ENCODE data around the gene PRKRA. TPM values are rescaled to one million over a fixed set of nuclear protein-coding genes. Genes with fewer than 3 reads are reported as not detected.

PRKRA gene
- total and polyA plus RNA-seq, 9 of the 15 experiments (the other 6 are each of a cell fraction or from before 2014, with no cell fraction given): 14.1 to 78.1 (median 52.3) TPM

GRCh38 chr2:178428396-178428806, 22.6 kb downstream of the PRKRA start (continued):
- TF ChIP-seq, protein P1, sequence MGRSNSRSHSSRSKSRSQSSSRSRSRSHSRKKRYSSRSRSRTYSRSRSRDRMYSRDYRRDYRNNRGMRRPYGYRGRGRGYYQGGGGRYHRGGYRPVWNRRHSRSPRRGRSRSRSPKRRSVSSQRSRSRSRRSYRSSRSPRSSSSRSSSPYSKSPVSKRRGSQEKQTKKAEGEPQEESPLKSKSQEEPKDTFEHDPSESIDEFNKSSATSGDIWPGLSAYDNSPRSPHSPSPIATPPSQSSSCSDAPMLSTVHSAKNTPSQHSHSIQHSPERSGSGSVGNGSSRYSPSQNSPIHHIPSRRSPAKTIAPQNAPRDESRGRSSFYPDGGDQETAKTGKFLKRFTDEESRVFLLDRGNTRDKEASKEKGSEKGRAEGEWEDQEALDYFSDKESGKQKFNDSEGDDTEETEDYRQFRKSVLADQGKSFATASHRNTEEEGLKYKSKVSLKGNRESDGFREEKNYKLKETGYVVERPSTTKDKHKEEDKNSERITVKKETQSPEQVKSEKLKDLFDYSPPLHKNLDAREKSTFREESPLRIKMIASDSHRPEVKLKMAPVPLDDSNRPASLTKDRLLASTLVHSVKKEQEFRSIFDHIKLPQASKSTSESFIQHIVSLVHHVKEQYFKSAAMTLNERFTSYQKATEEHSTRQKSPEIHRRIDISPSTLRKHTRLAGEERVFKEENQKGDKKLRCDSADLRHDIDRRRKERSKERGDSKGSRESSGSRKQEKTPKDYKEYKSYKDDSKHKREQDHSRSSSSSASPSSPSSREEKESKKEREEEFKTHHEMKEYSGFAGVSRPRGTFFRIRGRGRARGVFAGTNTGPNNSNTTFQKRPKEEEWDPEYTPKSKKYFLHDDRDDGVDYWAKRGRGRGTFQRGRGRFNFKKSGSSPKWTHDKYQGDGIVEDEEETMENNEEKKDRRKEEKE (IDR thresholded peaks at IDR 0.05; ENCODE audit: borderline replicate concordance in 1 of 2, control insufficient read depth in 1 of 2, low read depth in 2 of 2, low read length in 1 of 2): no peak
- TF ChIP-seq BDP1 (IDR thresholded peaks at IDR 0.05; ENCODE audit: insufficient read depth, insufficient read length) (no peak), ZNF77 (CRISPR knock-in tag; IDR thresholded peaks at IDR 0.05) (no peak), ZNF165 (CRISPR knock-in tag; IDR thresholded peaks at IDR 0.05; ENCODE audit: borderline replicate concordance) (no peak), KLF10 (CRISPR knock-in tag; IDR thresholded peaks at IDR 0.05) (no peak), POLR2AphosphoS5 (IDR thresholded peaks at IDR 0.05; ENCODE audit: control insufficient read depth, insufficient read depth, low read depth, low read length) (no peak), ZNF561 (CRISPR knock-in tag; conservative IDR thresholded peaks at IDR 0.05) (no peak), ZNF143 (CRISPR knock-in tag; IDR thresholded peaks at IDR 0.05) (no peak), HIVEP1 (CRISPR knock-in tag; IDR thresholded peaks at IDR 0.05) (no peak), NR3C1 (CRISPR knock-in tag; IDR thresholded peaks at IDR 0.05) (no peak), C11orf30 (IDR thresholded peaks at IDR 0.05; ENCODE audit: low read depth) (peak; percentile 83), FOSL1 (tag; conservative IDR thresholded peaks at IDR 0.05) (peak; percentile 62), RBM14 (IDR thresholded peaks at IDR 0.05; ENCODE audit: borderline replicate concordance, insufficient read depth, low read depth, low read length) (no peak), DIDO1 (tag; IDR thresholded peaks at IDR 0.05; ENCODE audit: low read depth) (no peak), TAF1 (IDR thresholded peaks at IDR 0.05; ENCODE audit: control insufficient read depth, extremely low read depth, insufficient read depth, low read length, severe bottlenecking) (no peak), FOXJ2 (tag; IDR thresholded peaks at IDR 0.05) (no peak; the same call in 1 of the 2 replicates), ILK (tag; IDR thresholded peaks at IDR 0.05; ENCODE audit: borderline replicate concordance, low read depth) (no peak)
- TF ChIP-seq, protein P2, sequence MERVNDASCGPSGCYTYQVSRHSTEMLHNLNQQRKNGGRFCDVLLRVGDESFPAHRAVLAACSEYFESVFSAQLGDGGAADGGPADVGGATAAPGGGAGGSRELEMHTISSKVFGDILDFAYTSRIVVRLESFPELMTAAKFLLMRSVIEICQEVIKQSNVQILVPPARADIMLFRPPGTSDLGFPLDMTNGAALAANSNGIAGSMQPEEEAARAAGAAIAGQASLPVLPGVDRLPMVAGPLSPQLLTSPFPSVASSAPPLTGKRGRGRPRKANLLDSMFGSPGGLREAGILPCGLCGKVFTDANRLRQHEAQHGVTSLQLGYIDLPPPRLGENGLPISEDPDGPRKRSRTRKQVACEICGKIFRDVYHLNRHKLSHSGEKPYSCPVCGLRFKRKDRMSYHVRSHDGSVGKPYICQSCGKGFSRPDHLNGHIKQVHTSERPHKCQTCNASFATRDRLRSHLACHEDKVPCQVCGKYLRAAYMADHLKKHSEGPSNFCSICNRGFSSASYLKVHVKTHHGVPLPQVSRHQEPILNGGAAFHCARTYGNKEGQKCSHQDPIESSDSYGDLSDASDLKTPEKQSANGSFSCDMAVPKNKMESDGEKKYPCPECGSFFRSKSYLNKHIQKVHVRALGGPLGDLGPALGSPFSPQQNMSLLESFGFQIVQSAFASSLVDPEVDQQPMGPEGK (CRISPR knock-in tag; IDR thresholded peaks at IDR 0.05; ENCODE audit: borderline replicate concordance): no peak
- TF ChIP-seq, protein P3, sequence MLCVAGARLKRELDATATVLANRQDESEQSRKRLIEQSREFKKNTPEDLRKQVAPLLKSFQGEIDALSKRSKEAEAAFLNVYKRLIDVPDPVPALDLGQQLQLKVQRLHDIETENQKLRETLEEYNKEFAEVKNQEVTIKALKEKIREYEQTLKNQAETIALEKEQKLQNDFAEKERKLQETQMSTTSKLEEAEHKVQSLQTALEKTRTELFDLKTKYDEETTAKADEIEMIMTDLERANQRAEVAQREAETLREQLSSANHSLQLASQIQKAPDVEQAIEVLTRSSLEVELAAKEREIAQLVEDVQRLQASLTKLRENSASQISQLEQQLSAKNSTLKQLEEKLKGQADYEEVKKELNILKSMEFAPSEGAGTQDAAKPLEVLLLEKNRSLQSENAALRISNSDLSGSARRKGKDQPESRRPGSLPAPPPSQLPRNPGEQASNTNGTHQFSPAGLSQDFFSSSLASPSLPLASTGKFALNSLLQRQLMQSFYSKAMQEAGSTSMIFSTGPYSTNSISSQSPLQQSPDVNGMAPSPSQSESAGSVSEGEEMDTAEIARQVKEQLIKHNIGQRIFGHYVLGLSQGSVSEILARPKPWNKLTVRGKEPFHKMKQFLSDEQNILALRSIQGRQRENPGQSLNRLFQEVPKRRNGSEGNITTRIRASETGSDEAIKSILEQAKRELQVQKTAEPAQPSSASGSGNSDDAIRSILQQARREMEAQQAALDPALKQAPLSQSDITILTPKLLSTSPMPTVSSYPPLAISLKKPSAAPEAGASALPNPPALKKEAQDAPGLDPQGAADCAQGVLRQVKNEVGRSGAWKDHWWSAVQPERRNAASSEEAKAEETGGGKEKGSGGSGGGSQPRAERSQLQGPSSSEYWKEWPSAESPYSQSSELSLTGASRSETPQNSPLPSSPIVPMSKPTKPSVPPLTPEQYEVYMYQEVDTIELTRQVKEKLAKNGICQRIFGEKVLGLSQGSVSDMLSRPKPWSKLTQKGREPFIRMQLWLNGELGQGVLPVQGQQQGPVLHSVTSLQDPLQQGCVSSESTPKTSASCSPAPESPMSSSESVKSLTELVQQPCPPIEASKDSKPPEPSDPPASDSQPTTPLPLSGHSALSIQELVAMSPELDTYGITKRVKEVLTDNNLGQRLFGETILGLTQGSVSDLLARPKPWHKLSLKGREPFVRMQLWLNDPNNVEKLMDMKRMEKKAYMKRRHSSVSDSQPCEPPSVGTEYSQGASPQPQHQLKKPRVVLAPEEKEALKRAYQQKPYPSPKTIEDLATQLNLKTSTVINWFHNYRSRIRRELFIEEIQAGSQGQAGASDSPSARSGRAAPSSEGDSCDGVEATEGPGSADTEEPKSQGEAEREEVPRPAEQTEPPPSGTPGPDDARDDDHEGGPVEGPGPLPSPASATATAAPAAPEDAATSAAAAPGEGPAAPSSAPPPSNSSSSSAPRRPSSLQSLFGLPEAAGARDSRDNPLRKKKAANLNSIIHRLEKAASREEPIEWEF (CRISPR knock-in tag; IDR thresholded peaks at IDR 0.05): no peak

All from K562 (cell line).